ENCODE data around the gene TTC34.
"Not testable (repeated sequence)": the region's sequence is repeated elsewhere in the genome, so short reads cannot be mapped to it uniquely, and the experiment has no call there.

GRCh38 chr1:2775333-2775732 lies 26.2 kb downstream of the TTC34 start:
- not testable (repeated sequence) for TF ChIP-seq POLR2AphosphoS5 (IDR thresholded peaks at IDR 0.05; ENCODE audit: low read depth, low read length); ZBTB1 (CRISPR knock-in tag; IDR thresholded peaks at IDR 0.05; ENCODE audit: borderline replicate concordance); GZF1 (CRISPR knock-in tag; IDR thresholded peaks at IDR 0.05); TBL1XR1 (IDR thresholded peaks at IDR 0.05; ENCODE audit: borderline replicate concordance, low read length, partially characterized antibody); ZNF574 (CRISPR knock-in tag; IDR thresholded peaks at IDR 0.05); PTBP1 (IDR thresholded peaks at IDR 0.05; ENCODE audit: low read depth, low read length, poor library complexity, severe bottlenecking); BRD4 (CRISPR knock-in tag; IDR thresholded peaks at IDR 0.05)
- TF ChIP-seq, protein P1, sequence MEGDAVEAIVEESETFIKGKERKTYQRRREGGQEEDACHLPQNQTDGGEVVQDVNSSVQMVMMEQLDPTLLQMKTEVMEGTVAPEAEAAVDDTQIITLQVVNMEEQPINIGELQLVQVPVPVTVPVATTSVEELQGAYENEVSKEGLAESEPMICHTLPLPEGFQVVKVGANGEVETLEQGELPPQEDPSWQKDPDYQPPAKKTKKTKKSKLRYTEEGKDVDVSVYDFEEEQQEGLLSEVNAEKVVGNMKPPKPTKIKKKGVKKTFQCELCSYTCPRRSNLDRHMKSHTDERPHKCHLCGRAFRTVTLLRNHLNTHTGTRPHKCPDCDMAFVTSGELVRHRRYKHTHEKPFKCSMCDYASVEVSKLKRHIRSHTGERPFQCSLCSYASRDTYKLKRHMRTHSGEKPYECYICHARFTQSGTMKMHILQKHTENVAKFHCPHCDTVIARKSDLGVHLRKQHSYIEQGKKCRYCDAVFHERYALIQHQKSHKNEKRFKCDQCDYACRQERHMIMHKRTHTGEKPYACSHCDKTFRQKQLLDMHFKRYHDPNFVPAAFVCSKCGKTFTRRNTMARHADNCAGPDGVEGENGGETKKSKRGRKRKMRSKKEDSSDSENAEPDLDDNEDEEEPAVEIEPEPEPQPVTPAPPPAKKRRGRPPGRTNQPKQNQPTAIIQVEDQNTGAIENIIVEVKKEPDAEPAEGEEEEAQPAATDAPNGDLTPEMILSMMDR (CRISPR knock-in tag; IDR thresholded peaks at IDR 0.05), result not testable (repeated sequence)

All from HepG2 (cell line).